KOPT-K1 (cell line): ENCODE results near the gene MADCAM1.

ENCODE experiments used
- H3K27ac ChIP-seq: fragments of 200-600 bp; sonication (generic); 2 replicates; pipeline ENCODE4 v1.5.1; 2016; ENCODE audit warnings: antibody characterized with exemption, mild to moderate bottlenecking, low read depth, low read length; ENCODE audit not compliant: poor library complexity, severe bottlenecking
- H3K36me3 ChIP-seq: fragments of 200-600 bp; sonication (generic); 2 replicates; pipeline ENCODE4 v1.5.1; 2017; ENCODE audit warnings: antibody characterized with exemption, mild to moderate bottlenecking, low read length, moderate library complexity; ENCODE audit not compliant: insufficient read depth
- H3K9me3 ChIP-seq: fragments of 200-600 bp; sonication (generic); 2 replicates; pipeline ENCODE4 v1.5.1; 2017; ENCODE audit warnings: antibody characterized with exemption, low read length, mild to moderate bottlenecking; ENCODE audit not compliant: insufficient read depth, poor library complexity, severe bottlenecking

The MADCAM1 gene

GRCh38 chr19:492091-492531 lies 4.2 kb upstream of the MADCAM1 start:
- H3K36me3 ChIP-seq: no peaks in the 10 kb centered on the region
- no peak overlapping the region for H3K27ac ChIP-seq
- no peaks in the 10 kb centered on the region for H3K9me3 ChIP-seq

GRCh38 chr19:493391-494170 lies 2.7 kb upstream of the MADCAM1 start:
- Histone ChIP-seq H3K36me3 (no peaks in the 10 kb centered on the region), H3K27ac (no peak overlapping the region), H3K9me3 (no peaks in the 10 kb centered on the region)

GRCh38 chr19:494171-495080 lies 1.9 kb upstream of the MADCAM1 start:
- H3K27ac ChIP-seq: no peak overlapping the region
- H3K36me3 ChIP-seq: no peaks in the 10 kb centered on the region
- no peaks in the 10 kb centered on the region for H3K9me3 ChIP-seq

GRCh38 chr19:495081-495401 lies 1.2 kb upstream of the MADCAM1 start:
- H3K9me3 ChIP-seq: no peaks in the 10 kb centered on the region
- H3K27ac ChIP-seq: no peak overlapping the region
- no peaks in the 10 kb centered on the region for H3K36me3 ChIP-seq

- no peak overlapping the region for H3K27ac ChIP-seq
Observed at GRCh38 chr19:495402-496111, 729 bp upstream of the MADCAM1 start.

GRCh38 chr19:496986-497385 lies 700 bp downstream of the MADCAM1 start:
- Histone ChIP-seq H3K36me3 (no peaks in the 10 kb centered on the region), H3K9me3 (no peaks in the 10 kb centered on the region), H3K27ac (no peak overlapping the region)

More at GRCh38 chr19:495402-496111, 729 bp upstream of the MADCAM1 start:
- no peaks in the 10 kb centered on the region for H3K36me3 ChIP-seq
- H3K9me3 ChIP-seq: no peaks in the 10 kb centered on the region

- H3K36me3 ChIP-seq: no peaks in the 10 kb centered on the region
- no peak overlapping the region for H3K27ac ChIP-seq
- no peaks in the 10 kb centered on the region for H3K9me3 ChIP-seq
Observed at GRCh38 chr19:497491-497868, 1.2 kb downstream of the MADCAM1 start.

- Histone ChIP-seq H3K9me3 (no peaks in the 10 kb centered on the region), H3K36me3 (no peaks in the 10 kb centered on the region), H3K27ac (no peak overlapping the region)
Observed at GRCh38 chr19:497869-498510, 1.7 kb downstream of the MADCAM1 start.

- Histone ChIP-seq H3K9me3 (no peaks in the 10 kb centered on the region), H3K27ac (no peak overlapping the region), H3K36me3 (no peaks in the 10 kb centered on the region)
Observed at GRCh38 chr19:498511-498891, 2.2 kb downstream of the MADCAM1 start.

GRCh38 chr19:498977-499623 lies 2.8 kb downstream of the MADCAM1 start:
- no peaks in the 10 kb centered on the region for H3K9me3 ChIP-seq
- H3K27ac ChIP-seq: no peak overlapping the region
- H3K36me3 ChIP-seq: no peaks in the 10 kb centered on the region

GRCh38 chr19:501646-502045 lies 5.4 kb downstream of the MADCAM1 start:
- Histone ChIP-seq H3K9me3 (no peaks in the 10 kb centered on the region), H3K27ac (no peak overlapping the region), H3K36me3 (no peaks in the 10 kb centered on the region)

GRCh38 chr19:504616-505015 lies 8.3 kb downstream of the MADCAM1 start:
- Histone ChIP-seq H3K36me3 (no peaks in the 10 kb centered on the region), H3K9me3 (no peaks in the 10 kb centered on the region), H3K27ac (no peak overlapping the region)

- H3K36me3 ChIP-seq: no peaks in the 10 kb centered on the region
- no peaks in the 10 kb centered on the region for H3K9me3 ChIP-seq
- peak overlapping the region; percentile 95 for H3K27ac ChIP-seq
Observed at GRCh38 chr19:506404-507285, 10.4 kb downstream of the MADCAM1 start.
